Keratinocyte (primary cell): ENCODE results near the gene ZSCAN25. TPM values are rescaled to one million over a fixed set of nuclear protein-coding genes. Genes with fewer than 3 reads are reported as not detected.

Source experiments
- DNase-seq: peaks from one replicate; pipeline ENCODE4 v3.0.0-alpha.2; 2011; ENCODE audit warnings: low read depth, missing footprints, low spot score
- FAIRE-seq: peaks from 2 replicates; lab custom pipeline; 2011; peaks lifted over from hg19 to GRCh38; lab: Jason Lieb, UNC
- H2AFZ ChIP-seq: 2 replicates; pipeline ENCODE4 v1.6.0; 2012; ENCODE audit warnings: low read length, control low read depth, inconsistent platforms; ENCODE audit not compliant: control insufficient read depth
- H3K27ac ChIP-seq: 2 replicates; pipeline ENCODE4 v1.5.1; 2011; ENCODE audit warnings: low read length; ENCODE audit not compliant: control insufficient read depth, insufficient read depth
- H3K27me3 ChIP-seq: 3 replicates; pipeline ENCODE4 v1.6.0; 2011; ENCODE audit warnings: low read length; ENCODE audit not compliant: control insufficient read depth, insufficient read depth; ENCODE audit errors: extremely low read depth
- H3K36me3 ChIP-seq, 2 experiments: 2 replicates in 1 of 2; 3 replicates in 1 of 2; pipeline ENCODE4 v1.5.1; 2011; ENCODE audit warnings: low read length in 2 of 2, mild to moderate bottlenecking in 1 of 2; ENCODE audit not compliant: control insufficient read depth in 2 of 2, insufficient read depth in 2 of 2; ENCODE audit errors: extremely low read depth in 1 of 2
- H3K4me1 ChIP-seq: 3 replicates; pipeline ENCODE4 v1.5.1; 2011; ENCODE audit warnings: low read length; ENCODE audit not compliant: control insufficient read depth, insufficient read depth; ENCODE audit errors: extremely low read depth
- H3K4me2 ChIP-seq: 3 replicates; pipeline ENCODE4 v1.6.0; 2011; ENCODE audit warnings: low read depth, low read length; ENCODE audit not compliant: control insufficient read depth, insufficient read depth; ENCODE audit errors: extremely low read depth
- H3K4me3 ChIP-seq, 3 experiments: fragments of 200-600 bp in 1 of 3; sonication (generic) in 1 of 3; 2 replicates in 2 of 3; 3 replicates in 1 of 3; pipeline ENCODE4 v1.5.1; 2011 to 2016; ENCODE audit warnings: low read length in 3 of 3, mild to moderate bottlenecking in 3 of 3, control low read depth in 2 of 3, inconsistent platforms in 1 of 3, low read depth in 1 of 3, mixed read lengths in 1 of 3, mixed run types in 1 of 3, moderate library complexity in 1 of 3; ENCODE audit not compliant: control insufficient read depth in 2 of 3, insufficient read depth in 2 of 3; ENCODE audit errors: extremely low read depth in 1 of 3
- H3K79me2 ChIP-seq: 2 replicates; pipeline ENCODE4 v1.6.0; 2012; ENCODE audit warnings: low read length; ENCODE audit not compliant: control insufficient read depth, insufficient read depth
- H3K9ac ChIP-seq: 3 replicates; pipeline ENCODE4 v1.6.0; 2011; ENCODE audit warnings: low read length; ENCODE audit not compliant: control insufficient read depth, insufficient read depth; ENCODE audit errors: extremely low read depth
- H3K9me1 ChIP-seq: 3 replicates; pipeline ENCODE4 v1.6.0; 2011; ENCODE audit warnings: low read length; ENCODE audit not compliant: control insufficient read depth, insufficient read depth; ENCODE audit errors: extremely low read depth
- H3K9me3 ChIP-seq: 2 replicates; pipeline ENCODE4 v1.5.1; 2012; ENCODE audit warnings: low read depth, low read length; ENCODE audit not compliant: control insufficient read depth
- H4K20me1 ChIP-seq: 3 replicates; pipeline ENCODE4 v1.6.0; 2011; ENCODE audit warnings: low read length; ENCODE audit not compliant: control insufficient read depth, insufficient read depth; ENCODE audit errors: extremely low read depth
- CTCF ChIP-seq, 3 experiments: IDR thresholded peaks in 1 of 3; conservative IDR thresholded peaks in 1 of 3; optimal IDR thresholded peaks in 1 of 3; 2 replicates in 2 of 3; 3 replicates in 1 of 3; pipeline versions ENCODE3 to v1.5.1; 2011; ENCODE audit warnings: low read length in 3 of 3, mild to moderate bottlenecking in 3 of 3, moderate library complexity in 2 of 3, control low read depth in 1 of 3, inconsistent platforms in 1 of 3; ENCODE audit not compliant: insufficient read depth in 2 of 3; ENCODE audit errors: extremely low read depth in 1 of 3
- EZH2 ChIP-seq: IDR thresholded peaks from one replicate; pipeline ENCODE4 v1.6.1; 2012; ENCODE audit warnings: inconsistent platforms, mild to moderate bottlenecking, low read length, moderate library complexity
- dilution Hi-C: fragments of 300-500 bp; cut with MboI; formaldehyde crosslinking; loops from one replicate; pipeline ENCODE4 v1.7.0; 2020; ENCODE audit warnings: low sequenced_read_pairs; ENCODE audit not compliant: extremely low pct_ligation_motif_present
- polyA plus RNA-seq, 5 experiments: library from polyadenylated mRNA; depleted of rRNA in 3 of 5; stranded (reverse) in 3 of 5; stranded (forward) in 1 of 5; unstranded in 1 of 5; fragments of >200 nt; gene quantifications; 1 replicate in 1 of 5; 2 replicates in 3 of 5; 3 replicates in 1 of 5; pipeline versions ENCODE4 v1.2.1 to v1.2.3, GENCODE V29; 2011 to 2012; ENCODE audit warnings: missing spikeins in 2 of 5, low read depth in 1 of 5, low replicate concordance in 1 of 5

Gene ZSCAN25
- polyA plus RNA-seq, 1 donor (not counting 4 experiments of a cell fraction or from before 2014, with no cell fraction given): 13.1 TPM

GRCh38 chr7:99599836-99600235 lies 16.9 kb upstream of the ZSCAN25 start:
- Histone ChIP-seq H3K9ac (no peak overlapping the region), H3K27me3 (no peaks in the 10 kb centered on the region), H3K4me1 (no peaks in the 10 kb centered on the region), H3K36me3 (no peaks in the 10 kb centered on the region), H3K27ac (no peak overlapping the region), H2AFZ (no peak overlapping the region), H3K4me2 (no peak overlapping the region), H3K9me1 (no peaks in the 10 kb centered on the region), H3K4me3 (no peak overlapping the region), H3K9me3 (no peaks in the 10 kb centered on the region), H3K79me2 (no peaks in the 10 kb centered on the region), H4K20me1 (no peaks in the 10 kb centered on the region)
- FAIRE-seq: no peak
- dilution Hi-C loops: no loop called here
- no peak for DNase-seq
- TF ChIP-seq EZH2 (no peak), CTCF (optimal IDR thresholded peaks at IDR 0.05 in 1 of 3, IDR thresholded peaks at IDR 0.05 in 1 of 3, conservative IDR thresholded peaks at IDR 0.05 in 1 of 3; ENCODE audit: extremely low read depth in 1 of 3, insufficient read depth in 2 of 3, low read length in 3 of 3) (no peak)

- DNase-seq (no peak), FAIRE-seq (no peak)
- no peak for TF ChIP-seq EZH2
- no peak for TF ChIP-seq CTCF (optimal IDR thresholded peaks at IDR 0.05 in 1 of 3, IDR thresholded peaks at IDR 0.05 in 1 of 3, conservative IDR thresholded peaks at IDR 0.05 in 1 of 3; ENCODE audit: extremely low read depth in 1 of 3, insufficient read depth in 2 of 3, low read length in 3 of 3)
- Histone ChIP-seq H3K9ac (no peak overlapping the region), H2AFZ (no peak overlapping the region), H3K27me3 (no peaks in the 10 kb centered on the region), H3K36me3 (no peaks in the 10 kb centered on the region), H3K4me1 (no peaks in the 10 kb centered on the region), H4K20me1 (no peaks in the 10 kb centered on the region), H3K4me3 (no peak overlapping the region), H3K79me2 (no peaks in the 10 kb centered on the region), H3K9me3 (no peaks in the 10 kb centered on the region), H3K9me1 (no peaks in the 10 kb centered on the region), H3K4me2 (no peak overlapping the region), H3K27ac (no peak overlapping the region)
- dilution Hi-C loops: no loop called here
Measured at GRCh38 chr7:99601656-99602310, 15.0 kb upstream of the ZSCAN25 start.
